Skeletal muscle tissue (tissue), 4 donors: ENCODE results near the gene GABARAP. TPM values are rescaled to one million over a fixed set of nuclear protein-coding genes. Genes with fewer than 3 reads are reported as not detected.

Source experiments
- H3K27ac ChIP-seq: one replicate; pipeline ENCODE4 v1.7.0; 2013; ENCODE audit warnings: mild to moderate bottlenecking, low read depth, low read length, inconsistent platforms
- H3K27me3 ChIP-seq, 3 donors: one replicate each; pipeline ENCODE4 v1.7.0; 2013; ENCODE audit warnings: low read length in 3 of 3; ENCODE audit not compliant: control insufficient read depth in 3 of 3, insufficient read depth in 3 of 3
- H3K36me3 ChIP-seq, 3 donors: one replicate each; pipeline ENCODE4 v1.7.0; 2013; ENCODE audit warnings: low read length in 3 of 3; ENCODE audit not compliant: control insufficient read depth in 3 of 3, insufficient read depth in 3 of 3
- H3K4me1 ChIP-seq, 3 donors: one replicate each; pipeline ENCODE4 v1.7.0; 2013; ENCODE audit warnings: low read length in 3 of 3, mild to moderate bottlenecking in 3 of 3; ENCODE audit not compliant: control insufficient read depth in 3 of 3, insufficient read depth in 3 of 3
- H3K4me3 ChIP-seq, 3 donors: one replicate each; pipeline ENCODE4 v1.7.0; 2013; ENCODE audit warnings: low read length in 3 of 3
- H3K9ac ChIP-seq, 3 donors: one replicate each; pipeline ENCODE4 v1.7.0; 2013; ENCODE audit warnings: low read length in 3 of 3, mild to moderate bottlenecking in 3 of 3, moderate library complexity in 2 of 3, low read depth in 1 of 3
- H3K9me3 ChIP-seq, 3 donors: one replicate each; pipeline ENCODE4 v1.7.0; 2013; ENCODE audit warnings: low read length in 3 of 3; ENCODE audit not compliant: control insufficient read depth in 3 of 3
- total RNA-seq: library from RNA; depleted of rRNA; stranded (reverse); fragments of >200 nt; gene quantifications from one replicate; pipeline ENCODE4 v1.2.3, GENCODE V29; 2014
- donor health status: Osteomylitis.

Gene GABARAP
- total RNA-seq, 1 donor from 2014 or later = 259 TPM

DNA sequence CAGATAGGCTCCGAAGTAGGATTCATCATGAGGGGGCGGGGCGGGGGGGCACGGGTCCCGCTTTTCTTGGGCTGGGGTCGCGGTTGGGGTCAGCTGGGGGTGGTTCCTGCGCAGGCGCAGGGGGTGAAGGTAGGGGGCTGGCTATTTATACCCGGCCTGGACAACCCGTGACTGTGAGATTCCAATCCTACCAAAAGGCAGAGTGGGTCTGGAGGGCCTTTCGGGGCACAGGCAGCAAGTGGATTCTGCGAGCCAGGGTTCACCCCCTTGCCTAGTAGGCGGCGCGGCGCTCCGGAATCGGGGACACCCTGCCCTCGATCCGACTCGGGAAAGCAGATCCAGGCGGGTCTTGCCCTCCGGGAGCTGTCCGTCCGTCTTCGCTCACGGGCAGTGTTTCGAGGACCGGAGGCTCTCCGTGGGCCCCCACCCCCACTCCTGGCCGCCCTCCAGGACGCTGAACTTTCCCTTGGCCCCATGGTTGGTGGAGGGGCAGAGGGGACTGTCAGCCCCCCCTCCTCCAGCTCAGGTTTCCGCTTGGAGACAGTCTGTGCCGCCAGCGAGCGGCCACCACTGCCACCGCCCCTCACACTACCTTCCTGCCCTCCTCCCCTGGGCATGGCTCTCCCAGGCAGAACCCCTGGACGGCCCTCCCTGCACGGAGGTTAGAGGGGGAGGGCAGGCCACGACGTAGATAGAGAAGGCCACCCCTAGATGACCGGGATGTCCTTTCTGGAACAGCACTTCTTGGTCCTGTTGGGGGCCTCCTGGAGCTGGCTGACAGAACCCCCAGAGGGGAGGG is 39.9 kb upstream of the GABARAP start:
- peak overlapping the region; percentile 99 for H3K27ac ChIP-seq
- peaks cover 30 to 43% (median 31%) of the 10 kb centered on the region in 3 donors for H3K36me3 ChIP-seq
- no peaks in the 10 kb centered on the region for H3K9me3 ChIP-seq
- H3K27me3 ChIP-seq = peaks cover 0 to 2% (median 0%) of the 10 kb centered on the region in 3 donors
- peak overlapping the region; percentile 97 to 99 (median 98) for H3K9ac ChIP-seq
- H3K4me1 ChIP-seq = peaks cover 54 to 68% (median 61%) of the 10 kb centered on the region in 3 donors
- H3K4me3 ChIP-seq = peak overlapping the region; percentile 80 to 92 (median 89)

DNA sequence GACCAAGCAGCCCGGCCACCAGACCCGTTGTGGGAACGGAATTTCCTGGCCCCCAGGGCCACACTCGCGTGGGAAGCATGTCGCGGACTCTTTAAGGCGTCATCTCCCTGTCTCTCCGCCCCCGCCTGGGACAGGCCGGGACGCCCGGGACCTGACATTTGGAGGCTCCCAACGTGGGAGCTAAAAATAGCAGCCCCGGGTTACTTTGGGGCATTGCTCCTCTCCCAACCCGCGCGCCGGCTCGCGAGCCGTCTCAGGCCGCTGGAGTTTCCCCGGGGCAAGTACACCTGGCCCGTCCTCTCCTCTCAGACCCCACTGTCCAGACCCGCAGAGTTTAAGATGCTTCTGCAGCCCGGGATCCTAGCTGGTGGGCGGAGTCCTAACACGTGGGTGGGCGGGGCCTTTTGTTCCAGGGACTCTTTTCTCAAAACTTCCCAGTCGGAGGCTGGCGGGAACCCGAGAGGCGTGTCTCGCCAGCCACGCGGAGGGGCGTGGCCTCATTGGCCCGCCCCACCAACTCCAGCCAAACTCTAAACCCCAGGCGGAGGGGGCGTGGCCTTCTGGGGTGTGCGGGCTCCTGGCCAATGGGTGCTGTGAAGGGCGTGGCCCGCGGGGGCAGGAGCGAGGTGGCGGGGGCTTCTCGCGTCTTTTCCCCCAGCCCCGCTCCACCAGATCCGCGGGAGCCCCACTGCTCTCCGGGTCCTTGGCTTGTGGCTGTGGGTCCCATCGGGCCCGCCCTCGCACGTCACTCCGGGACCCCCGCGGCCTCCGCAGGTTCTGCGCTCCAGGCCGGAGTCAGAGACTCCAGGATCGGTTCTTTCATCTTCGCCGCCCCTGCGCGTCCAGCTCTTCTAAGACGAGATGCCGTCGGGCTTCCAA is 39.1 kb upstream of the GABARAP start, which contains the start of gene SLC2A4:
TSS of gene SLC2A4 (plus strand) at position 645 of the 879 bp plus-strand sequence. CDS start at position 862, 217 bp downstream.
- Histone ChIP-seq H3K9me3 (no peaks in the 10 kb centered on the region), H3K27ac (peak within 1 kb of the TSS; percentile 99), H3K4me3 (peak within 1 kb of the TSS; percentile 80 to 92 (median 89)), H3K4me1 (peaks cover 49 to 62% (median 54%) of the 10 kb centered on the region in 3 donors), H3K36me3 (peaks cover 26 to 37% (median 28%) of the 10 kb centered on the region in 3 donors), H3K27me3 (peaks cover 0 to 2% (median 0%) of the 10 kb centered on the region in 3 donors), H3K9ac (peak within 1 kb of the TSS; percentile 97 to 99 (median 98))

GRCh38 chr17:7280519-7281073 is 38.3 kb upstream of the GABARAP start:
- no peaks in the 10 kb centered on the region for H3K9me3 ChIP-seq
- H3K36me3 ChIP-seq = peaks cover 19 to 30% (median 21%) of the 10 kb centered on the region in 3 donors
- peak overlapping the region; percentile 99 for H3K27ac ChIP-seq
- peaks cover 0 to 2% (median 0%) of the 10 kb centered on the region in 3 donors for H3K27me3 ChIP-seq
- H3K4me1 ChIP-seq = peaks cover 45 to 55% (median 47%) of the 10 kb centered on the region in 3 donors
- H3K9ac ChIP-seq = peak overlapping the region; percentile 91 to 99 (median 97)
- peak overlapping the region; percentile 77 to 89 (median 78) for H3K4me3 ChIP-seq

GRCh38 chr17:7279448-7279847 is 37.2 kb upstream of the GABARAP start:
- Histone ChIP-seq H3K27me3 (peaks cover 0 to 2% (median 0%) of the 10 kb centered on the region in 3 donors), H3K36me3 (peaks cover 7 to 18% (median 10%) of the 10 kb centered on the region in 3 donors), H3K27ac (peak overlapping the region; percentile 99), H3K9ac (peak overlapping the region in 1 of 3 donors; percentile 99), H3K4me3 (no peak overlapping the region), H3K4me1 (peaks cover 33 to 43% (median 36%) of the 10 kb centered on the region in 3 donors), H3K9me3 (no peaks in the 10 kb centered on the region)

- H3K27ac ChIP-seq = no peak overlapping the region
- H3K4me1 ChIP-seq = peaks cover 8 to 16% (median 10%) of the 10 kb centered on the region in 3 donors
- no peak overlapping the region for H3K4me3 ChIP-seq
- H3K9ac ChIP-seq = no peak overlapping the region
- no peaks in the 10 kb centered on the region for H3K36me3 ChIP-seq
- peaks cover 15 to 24% (median 20%) of the 10 kb centered on the region in 3 donors for H3K27me3 ChIP-seq
- no peaks in the 10 kb centered on the region for H3K9me3 ChIP-seq
These were observed 24.5 kb upstream of the GABARAP start for GRCh38 chr17:7266784-7267183.

DNA sequence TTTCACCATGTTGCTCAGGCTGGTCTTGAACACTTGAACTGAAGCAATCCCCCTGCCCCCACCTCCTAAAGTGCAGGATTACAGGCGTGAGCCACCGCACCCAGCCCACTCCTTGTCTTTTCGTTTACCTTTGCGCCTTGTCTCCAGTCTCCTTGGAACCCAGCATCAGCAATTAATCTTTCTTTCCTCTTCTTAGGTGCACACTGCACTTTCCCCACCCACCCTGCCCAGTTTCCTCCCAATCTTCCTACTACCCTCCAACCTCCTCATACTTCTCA is 21.5 kb upstream of the GABARAP start:
- Histone ChIP-seq H3K27ac (no peak overlapping the region), H3K9me3 (no peaks in the 10 kb centered on the region), H3K36me3 (peaks cover 8 to 10% (median 9%) of the 10 kb centered on the region in 3 donors), H3K27me3 (peaks cover 25 to 40% (median 37%) of the 10 kb centered on the region in 3 donors), H3K9ac (no peak overlapping the region), H3K4me3 (no peak overlapping the region), H3K4me1 (peaks cover 13 to 26% (median 20%) of the 10 kb centered on the region in 3 donors)

GRCh38 chr17:7262935-7263800 is 20.9 kb upstream of the GABARAP start:
- Histone ChIP-seq H3K4me3 (peak overlapping the region in 2 of 3 donors; percentile 45 to 54), H3K36me3 (peaks cover 13 to 15% (median 14%) of the 10 kb centered on the region in 3 donors), H3K9me3 (no peaks in the 10 kb centered on the region), H3K4me1 (peaks cover 13 to 26% (median 20%) of the 10 kb centered on the region in 3 donors), H3K27ac (no peak overlapping the region), H3K9ac (no peak overlapping the region), H3K27me3 (peaks cover 25 to 40% (median 37%) of the 10 kb centered on the region in 3 donors)

GRCh38 chr17:7262192-7262934 is 20.1 kb upstream of the GABARAP start, which contains the start of gene CLDN7:
Gene CLDN7 (minus strand): TSS chr17:7262478. CDS start chr17:7262043, 435 bp downstream.
- H3K9ac ChIP-seq = peak within 1 kb of the TSS in 2 of 3 donors; percentile 59 to 71
- H3K27me3 ChIP-seq = peaks cover 25 to 40% (median 37%) of the 10 kb centered on the region in 3 donors
- H3K9me3 ChIP-seq = no peaks in the 10 kb centered on the region
- H3K4me1 ChIP-seq = peaks cover 13 to 26% (median 20%) of the 10 kb centered on the region in 3 donors
- peaks cover 15 to 21% (median 17%) of the 10 kb centered on the region in 3 donors for H3K36me3 ChIP-seq
- H3K27ac ChIP-seq = no peak within 1 kb of the TSS
- H3K4me3 ChIP-seq = peak within 1 kb of the TSS; percentile 36 to 56 (median 45)
